Naive thymus-derived CD8-positive, alpha-beta T cell (primary cell): ENCODE results near the gene CERS3. TPM values are rescaled to one million over a fixed set of nuclear protein-coding genes. Genes with fewer than 3 reads are reported as not detected.

Experiments used
- ATAC-seq, 2 donors: fragments of 150-1000 bp; cut with Tn5 transposase in 1 of 2; sonication (Bioruptor Pico), chemical (Tn5 transposase) in 1 of 2; 1 replicate in 1 of 2; 2 replicates in 1 of 2; pipeline ENCODE4 v1.10.0; 2021; ENCODE audit warnings: mild to moderate bottlenecking in 2 of 2, moderate library complexity in 2 of 2
- POLR2A ChIA-PET: fragments of 350-600 bp; sonication (Branson Sonifier 250); formaldehyde crosslinking; loops from one replicate; lab custom pipeline; 2021; ENCODE audit warnings: antibody characterized with exemption; lab: Charles Lee
- DNase-seq, 10 donors: peaks; one replicate each; pipeline versions ENCODE4 v3.0.0 to v3.0.0-alpha.2; 2020 to 2022
- H3K27ac Mint-ChIP-seq, 10 donors: one replicate each; pipeline ENCODE4 v1.8.0; 2020 to 2022; ENCODE audit warnings: mild to moderate bottlenecking in 10 of 10, mixed read lengths in 10 of 10, moderate library complexity in 4 of 10, inconsistent platforms in 1 of 10
- H3K27me3 Mint-ChIP-seq, 5 donors: one replicate each; pipeline ENCODE4 v1.8.0; 2021 to 2022; ENCODE audit warnings: mixed read lengths in 5 of 5
- H3K36me3 Mint-ChIP-seq, 3 donors: one replicate each; pipeline ENCODE4 v1.8.0; 2020 to 2022; ENCODE audit warnings: mixed read lengths in 3 of 3, mild to moderate bottlenecking in 2 of 3, inconsistent platforms in 1 of 3
- H3K4me1 Mint-ChIP-seq, 4 donors: one replicate each; pipeline ENCODE4 v1.8.0; 2021 to 2022; ENCODE audit warnings: mixed read lengths in 4 of 4
- H3K4me3 Mint-ChIP-seq, 10 donors: one replicate each; pipeline ENCODE4 v1.8.0; 2020 to 2022; ENCODE audit warnings: mild to moderate bottlenecking in 10 of 10, mixed read lengths in 10 of 10, moderate library complexity in 6 of 10, inconsistent platforms in 1 of 10
- H3K9me3 Mint-ChIP-seq, 9 donors: one replicate each; pipeline ENCODE4 v1.8.0; 2020 to 2022; ENCODE audit warnings: mixed read lengths in 9 of 9, mild to moderate bottlenecking in 3 of 9, inconsistent platforms in 1 of 9, moderate library complexity in 1 of 9
- polyA plus RNA-seq, 3 donors: library from polyadenylated mRNA; unstranded; fragments of 300-500 nt; fragmentation: Illumina TruSeq; gene quantifications; one replicate each; pipeline ENCODE4 v1.2.3, GENCODE V29; 2021
- total RNA-seq, 8 experiments: library from RNA in 2 of 8; stranded (reverse) in 2 of 8; gene quantifications; one replicate each; pipeline ENCODE4 v1.2.3 and lab custom pipeline; 2021 to 2026

Gene CERS3
- total and polyA plus RNA-seq, 5 experiments from 2014 or later = 0.20 to 1.5 (median 0.50) TPM

DNA sequence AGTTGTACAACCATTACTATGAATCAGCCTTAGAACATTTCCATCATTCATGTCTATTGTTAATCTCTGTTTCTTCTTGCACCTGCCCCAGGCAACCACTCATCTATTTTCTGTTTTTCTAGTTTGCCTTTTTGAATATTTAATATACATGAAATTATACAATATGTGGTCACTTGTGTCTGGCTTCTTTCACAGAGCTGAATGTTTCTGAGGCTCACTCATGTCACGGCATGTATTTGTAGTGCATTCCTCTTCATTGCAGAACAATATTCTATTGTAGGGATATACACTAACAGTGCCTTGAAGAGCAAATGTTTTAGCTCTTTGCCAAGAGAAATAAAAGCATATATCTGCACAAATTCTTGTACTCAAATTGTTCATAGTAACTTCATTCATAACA lies 32.9 kb downstream of the CERS3 start:
- Mint-ChIP-seq H3K4me3 (no peak overlapping the region), H3K36me3 (peaks cover 0 to 18% (median 4%) of the 10 kb centered on the region in 3 donors), H3K4me1 (no peaks in the 10 kb centered on the region), H3K9me3 (peaks cover 0 to 2% (median 0%) of the 10 kb centered on the region in 9 donors), H3K27me3 (peaks cover 0 to 14% (median 3%) of the 10 kb centered on the region in 5 donors), H3K27ac (no peak overlapping the region)
- ATAC-seq (no peak), DNase-seq (no peak)
- POLR2A ChIA-PET = no interaction called here

- Mint-ChIP-seq H3K4me1 (no peaks in the 10 kb centered on the region), H3K27me3 (peaks cover 0 to 10% (median 0%) of the 10 kb centered on the region in 5 donors), H3K4me3 (no peak overlapping the region), H3K9me3 (peaks cover 0 to 2% (median 0%) of the 10 kb centered on the region in 9 donors), H3K27ac (no peak overlapping the region), H3K36me3 (peaks cover 0 to 8% (median 0%) of the 10 kb centered on the region in 3 donors)
- DNase-seq = no peak
- ATAC-seq = no peak
- POLR2A ChIA-PET = no interaction called here
These were observed 35.5 kb downstream of the CERS3 start for GRCh38 chr15:100493213-100493612.

DNA sequence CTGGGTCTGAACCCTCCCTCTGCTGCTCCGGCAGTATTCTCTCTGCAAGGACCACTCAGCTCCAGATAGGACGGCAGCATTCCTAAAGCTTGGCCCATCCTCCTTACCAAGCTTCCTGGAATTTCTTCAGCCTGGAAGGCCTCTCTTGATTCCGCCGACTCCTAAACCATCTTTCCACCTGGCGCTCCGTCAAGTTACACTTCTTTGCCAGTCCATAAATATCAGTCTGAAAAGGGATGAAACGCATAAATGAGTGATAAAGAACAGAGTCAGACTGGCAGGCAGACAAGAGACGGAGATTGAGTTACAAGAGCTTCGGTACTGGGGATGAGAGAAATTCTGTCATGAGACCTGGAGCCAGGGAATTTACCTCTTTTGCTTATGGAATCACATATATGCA lies 44.3 kb downstream of the CERS3 start:
- Mint-ChIP-seq H3K36me3 (peaks cover 0 to 41% (median 11%) of the 10 kb centered on the region in 3 donors), H3K4me1 (no peaks in the 10 kb centered on the region), H3K4me3 (no peak overlapping the region), H3K9me3 (peaks cover 0 to 8% (median 4%) of the 10 kb centered on the region in 9 donors), H3K27ac (no peak overlapping the region), H3K27me3 (no peaks in the 10 kb centered on the region)
- POLR2A ChIA-PET = no interaction called here
- no peak for DNase-seq
- ATAC-seq = no peak

GRCh38 chr15:100483370-100483769 lies 45.4 kb downstream of the CERS3 start:
- Mint-ChIP-seq H3K27ac (no peak overlapping the region), H3K4me3 (no peak overlapping the region), H3K9me3 (peaks cover 7 to 18% (median 14%) of the 10 kb centered on the region in 9 donors), H3K36me3 (peaks cover 2 to 51% (median 22%) of the 10 kb centered on the region in 3 donors), H3K27me3 (no peaks in the 10 kb centered on the region), H3K4me1 (no peaks in the 10 kb centered on the region)
- POLR2A ChIA-PET = no interaction called here
- ATAC-seq (no peak), DNase-seq (no peak)

GRCh38 chr15:100476805-100477204 lies 51.9 kb downstream of the CERS3 start:
- H3K4me3 Mint-ChIP-seq = no peak overlapping the region
- H3K9me3 Mint-ChIP-seq = peaks cover 22 to 50% (median 37%) of the 10 kb centered on the region in 9 donors
- ATAC-seq (no peak), DNase-seq (no peak)
- POLR2A ChIA-PET = no interaction called here
- H3K27ac Mint-ChIP-seq = no peak overlapping the region
- H3K4me1 Mint-ChIP-seq = no peaks in the 10 kb centered on the region
- no peaks in the 10 kb centered on the region for H3K27me3 Mint-ChIP-seq
- peaks cover 2 to 76% (median 52%) of the 10 kb centered on the region in 3 donors for H3K36me3 Mint-ChIP-seq

DNA sequence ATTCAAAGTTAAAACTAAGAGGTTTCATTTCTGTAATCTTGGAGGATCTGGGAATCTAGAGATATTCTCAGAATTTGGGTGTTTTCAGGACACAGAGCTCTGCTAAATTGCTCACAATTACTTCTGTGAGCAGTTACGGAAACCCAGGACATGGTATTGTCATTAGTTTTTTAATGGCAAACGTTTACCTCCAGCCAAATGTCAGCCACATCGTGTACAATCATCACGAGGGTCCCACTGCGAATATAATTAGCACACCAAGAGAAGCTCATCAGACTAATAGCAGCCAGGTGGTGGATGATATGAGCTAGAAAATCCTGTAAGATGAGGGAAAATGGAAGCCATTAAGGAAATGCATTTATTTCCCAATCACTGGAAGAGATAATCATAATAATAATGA lies 56.0 kb downstream of the CERS3 start:
- ATAC-seq (no peak), DNase-seq (no peak)
- Mint-ChIP-seq H3K36me3 (peaks cover 0 to 70% (median 37%) of the 10 kb centered on the region in 3 donors), H3K9me3 (peaks cover 5 to 25% (median 17%) of the 10 kb centered on the region in 9 donors), H3K4me1 (no peaks in the 10 kb centered on the region), H3K4me3 (no peak overlapping the region), H3K27ac (no peak overlapping the region), H3K27me3 (no peaks in the 10 kb centered on the region)
- POLR2A ChIA-PET = no interaction called here

GRCh38 chr15:100471933-100472332 lies 56.8 kb downstream of the CERS3 start:
- H3K36me3 Mint-ChIP-seq = peaks cover 0 to 62% (median 29%) of the 10 kb centered on the region in 3 donors
- no peaks in the 10 kb centered on the region for H3K27me3 Mint-ChIP-seq
- ATAC-seq (no peak), DNase-seq (no peak)
- no peak overlapping the region for H3K4me3 Mint-ChIP-seq
- POLR2A ChIA-PET = no interaction called here
- H3K4me1 Mint-ChIP-seq = no peaks in the 10 kb centered on the region
- H3K9me3 Mint-ChIP-seq = peaks cover 0 to 17% (median 10%) of the 10 kb centered on the region in 9 donors
- no peak overlapping the region for H3K27ac Mint-ChIP-seq

DNA sequence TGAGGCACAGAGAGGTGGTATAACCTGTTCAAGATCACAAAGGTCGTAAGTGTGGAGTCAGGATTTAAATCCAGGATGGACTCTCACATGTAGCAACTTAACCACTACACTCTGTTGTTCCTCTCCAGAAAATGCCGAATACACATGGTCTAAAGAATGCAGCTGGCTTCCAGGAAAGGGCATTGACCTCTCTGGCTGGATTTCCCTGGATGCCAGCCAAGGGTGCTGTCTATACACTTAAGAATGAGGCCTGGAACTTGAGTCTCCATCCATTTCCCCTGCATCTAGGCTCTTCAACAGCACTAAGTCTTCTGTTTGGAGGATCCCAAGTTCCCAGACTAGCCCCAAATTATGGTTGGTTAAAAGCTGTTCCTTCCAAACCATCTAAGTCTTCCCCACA lies 60.5 kb downstream of the CERS3 start:
- Mint-ChIP-seq H3K9me3 (peaks cover 0 to 3% (median 1%) of the 10 kb centered on the region in 9 donors), H3K27me3 (peaks cover 0 to 2% (median 0%) of the 10 kb centered on the region in 5 donors), H3K36me3 (peaks cover 0 to 42% (median 11%) of the 10 kb centered on the region in 3 donors), H3K27ac (peak overlapping the region in 1 of 10 donors; percentile 37), H3K4me3 (no peak overlapping the region), H3K4me1 (peaks cover 7 to 16% (median 13%) of the 10 kb centered on the region in 4 donors)
- ATAC-seq (no peak), DNase-seq (no peak)
- POLR2A ChIA-PET = no interaction called here

DNA sequence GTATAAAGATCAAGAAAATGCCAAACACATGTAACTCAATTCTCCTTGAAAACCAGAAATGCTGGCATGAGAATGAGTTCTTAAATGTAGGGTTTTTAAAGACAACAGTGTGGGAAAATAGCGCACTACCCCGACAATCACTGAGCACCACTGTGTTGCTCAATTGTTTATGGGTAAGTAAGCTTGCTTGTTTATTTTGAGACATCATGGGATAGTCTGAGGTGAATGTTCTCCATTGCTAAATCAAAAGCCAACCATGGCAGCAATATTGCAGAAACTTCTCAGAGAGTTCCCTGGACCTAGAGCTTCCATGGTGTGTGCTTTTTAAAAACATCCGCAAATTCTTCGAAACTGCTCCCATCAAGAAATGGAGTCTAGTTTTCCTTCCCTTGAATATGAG lies 62.7 kb downstream of the CERS3 start:
- DNase-seq = no peak
- H3K36me3 Mint-ChIP-seq = peaks cover 0 to 30% (median 9%) of the 10 kb centered on the region in 3 donors
- no peak overlapping the region for H3K27ac Mint-ChIP-seq
- H3K4me1 Mint-ChIP-seq = peaks cover 7 to 16% (median 13%) of the 10 kb centered on the region in 4 donors
- peaks cover 0 to 3% (median 0%) of the 10 kb centered on the region in 9 donors for H3K9me3 Mint-ChIP-seq
- POLR2A ChIA-PET = no interaction called here
- ATAC-seq = no peak
- H3K27me3 Mint-ChIP-seq = peaks cover 0 to 2% (median 0%) of the 10 kb centered on the region in 5 donors
- H3K4me3 Mint-ChIP-seq = no peak overlapping the region

GRCh38 chr15:100464888-100465287 lies 63.9 kb downstream of the CERS3 start:
- peaks cover 0 to 2% (median 0%) of the 10 kb centered on the region in 5 donors for H3K27me3 Mint-ChIP-seq
- POLR2A ChIA-PET = no interaction called here
- peaks cover 0 to 5% (median 0%) of the 10 kb centered on the region in 9 donors for H3K9me3 Mint-ChIP-seq
- H3K4me3 Mint-ChIP-seq = no peak overlapping the region
- H3K27ac Mint-ChIP-seq = peak overlapping the region in 3 of 10 donors; percentile 17 to 54 (median 28)
- DNase-seq (peak in 2 of 10 donors; percentile 2 to 3), ATAC-seq (no peak)
- peaks cover 9 to 22% (median 16%) of the 10 kb centered on the region in 4 donors for H3K4me1 Mint-ChIP-seq
- peaks cover 0 to 28% (median 9%) of the 10 kb centered on the region in 3 donors for H3K36me3 Mint-ChIP-seq

GRCh38 chr15:100464256-100464655 lies 64.5 kb downstream of the CERS3 start:
- POLR2A ChIA-PET = no interaction called here
- Mint-ChIP-seq H3K4me3 (no peak overlapping the region), H3K36me3 (peaks cover 0 to 27% (median 9%) of the 10 kb centered on the region in 3 donors), H3K27ac (peak overlapping the region in 1 of 10 donors; percentile 53), H3K9me3 (peaks cover 0 to 6% (median 0%) of the 10 kb centered on the region in 9 donors), H3K27me3 (peaks cover 0 to 2% (median 0%) of the 10 kb centered on the region in 5 donors), H3K4me1 (peaks cover 9 to 22% (median 16%) of the 10 kb centered on the region in 4 donors)
- DNase-seq = no peak
- ATAC-seq = no peak

GRCh38 chr15:100463515-100463914 lies 65.2 kb downstream of the CERS3 start:
- ATAC-seq (no peak), DNase-seq (no peak)
- H3K9me3 Mint-ChIP-seq = peaks cover 0 to 10% (median 4%) of the 10 kb centered on the region in 9 donors
- POLR2A ChIA-PET = no interaction called here
- H3K4me3 Mint-ChIP-seq = no peak overlapping the region
- no peak overlapping the region for H3K27ac Mint-ChIP-seq
- peaks cover 0 to 25% (median 7%) of the 10 kb centered on the region in 3 donors for H3K36me3 Mint-ChIP-seq
- peaks cover 9 to 22% (median 16%) of the 10 kb centered on the region in 4 donors for H3K4me1 Mint-ChIP-seq
- peaks cover 0 to 2% (median 0%) of the 10 kb centered on the region in 5 donors for H3K27me3 Mint-ChIP-seq

GRCh38 chr15:100461049-100461448 lies 67.7 kb downstream of the CERS3 start:
- no peak overlapping the region for H3K27ac Mint-ChIP-seq
- peaks cover 0 to 21% (median 6%) of the 10 kb centered on the region in 9 donors for H3K9me3 Mint-ChIP-seq
- peaks cover 0 to 2% (median 0%) of the 10 kb centered on the region in 5 donors for H3K27me3 Mint-ChIP-seq
- H3K4me3 Mint-ChIP-seq = no peak overlapping the region
- ATAC-seq = no peak
- H3K36me3 Mint-ChIP-seq = peaks cover 0 to 23% (median 11%) of the 10 kb centered on the region in 3 donors
- POLR2A ChIA-PET = no interaction called here
- no peak for DNase-seq
- H3K4me1 Mint-ChIP-seq = peaks cover 9 to 22% (median 16%) of the 10 kb centered on the region in 4 donors
